ENCODE measurements around the gene C1QA. TPM values are rescaled to one million over a fixed set of nuclear protein-coding genes. Genes with fewer than 3 reads are reported as not detected.

The C1QA gene
- total and polyA plus RNA-seq, 2 of the 4 experiments (the other 2 are of a cell fraction), result not detected

- no peak overlapping the region for H3K23ac ChIP-seq (ENCODE audit: low read depth, low read length)
- ChIA-PET POLR2A (ENCODE audit: unreplicated experiment) (interaction anchor here (0.6 kb wide), 1 partner anchor 20 kb away, joined by 5 read pairs; no protein-coding TSS in a partner anchor), CTCF (no interaction called here)
- no peak overlapping the region for H2BK5ac ChIP-seq (ENCODE audit: low read depth, low read length, poor library complexity, severe bottlenecking)
- no peak overlapping the region for H3K4me3 ChIP-seq (ENCODE audit: insufficient read depth, low read depth, low read length)
- no peak overlapping the region for H2BK20ac ChIP-seq (ENCODE audit: low read depth, low read length)
- H3K4me2 ChIP-seq (ENCODE audit: low read depth, low read length), result no peak overlapping the region
- in situ Hi-C loops (cut with MboI; ENCODE audit: low sequenced_read_pairs) (no loop called here), intact Hi-C loops (cut with micrococcal nuclease) (no loop called here), dilution Hi-C loops (cut with HindIII; ENCODE audit: low sequenced_read_pairs, unreplicated experiment) (no loop called here)
- H3K4me1 ChIP-seq (ENCODE audit: control insufficient read depth, insufficient read depth, low read length), result no peaks in the 10 kb centered on the region
- no TSS peak for BruUV-seq (replicated peaks)
- TF ChIP-seq FOS (IDR thresholded peaks at IDR 0.05; ENCODE audit: low read depth, low read length), result no peak
- TF ChIP-seq MAFK (IDR thresholded peaks at IDR 0.05; ENCODE audit: low read depth, low read length), result no peak
- no peak for TF ChIP-seq NFE2L2 (IDR thresholded peaks at IDR 0.05; ENCODE audit: low read depth, low read length)
- no peak for TF ChIP-seq RCOR1 (IDR thresholded peaks at IDR 0.05; ENCODE audit: insufficient replicate concordance, low read length)
- TF ChIP-seq BHLHE40 (IDR thresholded peaks at IDR 0.05; ENCODE audit: low read depth, low read length), result no peak
- TF ChIP-seq CEBPB (IDR thresholded peaks at IDR 0.05; ENCODE audit: low read depth, low read length), result no peak
- no peak for TF ChIP-seq SMC3 (IDR thresholded peaks at IDR 0.05; ENCODE audit: low read depth, low read length)
- TF ChIP-seq CHD1 (IDR thresholded peaks at IDR 0.05; ENCODE audit: low read depth, low read length), result no peak
- no peak for TF ChIP-seq CTCF (conservative IDR thresholded peaks at IDR 0.05; ENCODE audit: low read depth, low read length)
- TF ChIP-seq RFX5 (IDR thresholded peaks at IDR 0.05; ENCODE audit: low read depth, low read length), result no peak
- no peak for TF ChIP-seq ELK1 (IDR thresholded peaks at IDR 0.05; ENCODE audit: borderline replicate concordance, low read depth, low read length)
- TF ChIP-seq USF2 (IDR thresholded peaks at IDR 0.05; ENCODE audit: low read depth, low read length), result no peak
- TF ChIP-seq POLR2A (IDR thresholded peaks at IDR 0.05; ENCODE audit: low read depth, low read length), result no peak
- TF ChIP-seq RAD21 (IDR thresholded peaks at IDR 0.05; ENCODE audit: low read length), result no peak
- TF ChIP-seq MXI1 (IDR thresholded peaks at IDR 0.05; ENCODE audit: borderline replicate concordance, low read depth, low read length), result no peak
- no peak for TF ChIP-seq MAZ (IDR thresholded peaks at IDR 0.05; ENCODE audit: borderline replicate concordance, low read depth, low read length)
- 48% methylated on average over 4 of the region's 22 CpGs; no CpG with 5 or more reads in 1 of the 2 experiments for WGBS, 2 experiments (ENCODE audit: extremely low coverage in 2 of 2, insufficient read length in 1 of 2)
- ATAC-seq (ENCODE audit: low read depth) (no peak), DNase-seq (no peak)
- H4K8ac ChIP-seq (ENCODE audit: low read depth in 2 of 2, low read length in 2 of 2), result no peak overlapping the region
- H3K18ac ChIP-seq (ENCODE audit: low read depth, low read length), result no peak overlapping the region
- no peaks in the 10 kb centered on the region for H3K36me3 ChIP-seq (ENCODE audit: control insufficient read depth, insufficient read depth, low read length)
- H2AK9ac ChIP-seq (replicated peaks; ENCODE audit: low read depth, low read length, poor library complexity), result no peak overlapping the region
- H3K9me1 ChIP-seq (ENCODE audit: insufficient read depth, low read length), result no peaks in the 10 kb centered on the region
- no peak overlapping the region for H3K9ac ChIP-seq (ENCODE audit: low read depth, low read length)
- H2AK5ac ChIP-seq (ENCODE audit: low read depth, low read length), result no peak overlapping the region
- H2BK15ac ChIP-seq (ENCODE audit: low read depth, low read length), result no peak overlapping the region
- H4K20me1 ChIP-seq (ENCODE audit: insufficient read depth, low read length), result 0 out of 2 replicates have a peak, but pooled peaks cover 3% of the 10 kb centered on the region
- H2AFZ ChIP-seq (replicated peaks; ENCODE audit: low read length, poor library complexity), result no peak overlapping the region
- no peak overlapping the region for H3K14ac ChIP-seq (replicated peaks; ENCODE audit: low read depth, low read length)
- H3K79me1 ChIP-seq (ENCODE audit: low read depth in 1 of 2, low read length in 2 of 2), result no peaks in the 10 kb centered on the region
- H4K5ac ChIP-seq (ENCODE audit: low read depth, low read length), result no peak overlapping the region
- no peaks in the 10 kb centered on the region for H3K9me3 ChIP-seq (ENCODE audit: control insufficient read depth, insufficient read depth, low read length)
- H2BK120ac ChIP-seq (ENCODE audit: low read depth, low read length), result no peak overlapping the region
- no peak overlapping the region for H3K4ac ChIP-seq (ENCODE audit: low read depth, low read length)
- H3K27me3 ChIP-seq (ENCODE audit: control insufficient read depth, insufficient read depth, low read length), result peaks cover 61% of the 10 kb centered on the region
- no peak overlapping the region for H4K91ac ChIP-seq (ENCODE audit: insufficient read depth, low read depth, low read length)
- no peak overlapping the region for H3K56ac ChIP-seq (ENCODE audit: extremely low read depth, insufficient read depth, low read length)
- H3K27ac ChIP-seq (ENCODE audit: insufficient read depth, low read length), result no peak overlapping the region
Measured at GRCh38 chr1:22600071-22600816, 36.2 kb upstream of the C1QA start.

Measured in IMR-90 (cell line).